GM18508 (cell line): ENCODE data around the gene MAP7D2.

Experiments
- ATAC-seq: cut with Tn5 transposase; IDR thresholded peaks from one replicate; pipeline ENCODE4 v1.9.1; 2021; ENCODE audit warnings: moderate number of reproducible peaks; ENCODE audit not compliant: insufficient read depth, unreplicated experiment

The MAP7D2 gene

DNA sequence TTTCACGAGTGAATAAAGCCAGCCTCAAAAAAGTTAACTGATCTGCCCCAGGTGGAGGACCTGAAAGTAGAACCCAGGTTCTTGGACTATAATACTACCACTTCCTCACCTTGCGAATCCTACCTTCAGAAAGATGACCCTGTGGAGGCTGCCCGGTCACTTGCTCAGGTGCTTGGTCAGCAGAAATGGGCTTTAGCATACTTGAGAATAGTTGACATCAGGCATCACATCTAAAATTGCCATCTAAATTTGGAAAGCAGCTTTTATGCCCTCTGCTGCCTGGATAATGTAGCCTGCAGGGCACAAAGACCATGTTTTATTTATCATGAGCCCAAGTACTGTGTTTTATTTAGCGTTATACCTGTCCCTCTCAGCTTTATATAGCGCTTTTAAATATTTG, 128.9 kb downstream of the MAP7D2 start:
- ATAC-seq = no peak

GRCh38 chrX:19986531-19986930, 130.2 kb downstream of the MAP7D2 start:
- no peak for ATAC-seq

DNA sequence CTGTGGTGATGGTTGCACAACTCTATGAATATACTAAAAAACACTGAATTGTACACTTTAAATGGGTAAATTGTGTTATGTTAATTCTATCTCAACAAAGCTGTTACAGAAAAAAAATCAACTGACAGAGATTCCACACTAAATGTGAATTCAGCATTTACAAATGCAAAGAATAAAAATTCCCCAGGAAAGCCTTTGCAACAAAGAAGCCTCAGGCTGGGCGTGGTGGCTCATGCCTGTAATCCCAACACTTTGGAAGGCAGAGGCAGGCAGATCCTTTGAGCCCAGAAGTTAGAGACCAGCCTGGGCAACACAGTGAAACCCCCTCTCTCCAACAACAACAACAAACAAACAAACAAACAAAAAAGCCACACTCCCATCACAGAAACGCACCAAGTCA, 134.8 kb downstream of the MAP7D2 start:
- no peak for ATAC-seq

DNA sequence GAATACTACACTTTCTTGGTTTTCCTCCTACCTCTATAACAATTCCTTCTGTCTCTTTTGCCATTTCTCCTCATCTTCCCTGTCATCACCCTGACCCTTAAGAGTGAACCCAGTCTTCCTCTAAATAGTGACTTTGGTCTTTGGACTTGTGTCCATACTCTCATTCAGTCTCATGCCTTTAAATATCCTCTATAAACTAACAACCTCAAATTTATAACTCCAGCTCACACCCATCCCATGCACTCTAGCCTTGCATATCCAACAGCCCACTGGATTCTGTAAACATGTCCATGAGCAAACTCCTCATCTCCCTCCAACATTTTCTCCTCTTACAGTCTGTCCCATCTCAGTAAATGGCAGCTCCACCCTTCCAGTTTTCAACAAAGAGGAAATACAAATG, 140.9 kb downstream of the MAP7D2 start:
- no peak for ATAC-seq

- no peak for ATAC-seq
These were observed 143.7 kb downstream of the MAP7D2 start for GRCh38 chrX:19972984-19973383.

DNA sequence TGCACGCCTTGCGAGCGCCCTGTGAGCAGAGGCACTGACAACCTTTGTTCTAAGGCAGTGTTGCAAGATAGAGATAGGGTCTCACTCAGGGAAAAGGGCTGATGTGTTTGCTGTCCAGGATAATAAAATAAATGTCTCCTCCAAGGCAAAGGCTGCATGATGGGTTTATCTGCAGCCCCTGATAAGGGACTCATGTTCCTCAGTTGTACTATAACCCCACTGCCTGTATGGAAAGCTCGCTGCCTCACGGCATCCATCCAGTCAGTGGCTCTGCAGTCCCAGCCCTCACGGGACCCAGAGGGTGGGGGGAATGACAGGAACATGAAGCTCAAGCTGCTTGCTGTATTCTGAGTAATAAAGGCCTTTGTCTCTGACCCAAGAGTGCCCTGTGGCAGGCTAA, 148.4 kb downstream of the MAP7D2 start:
- ATAC-seq = no peak

GRCh38 chrX:19966056-19966455, 150.7 kb downstream of the MAP7D2 start:
- ATAC-seq = no peak

DNA sequence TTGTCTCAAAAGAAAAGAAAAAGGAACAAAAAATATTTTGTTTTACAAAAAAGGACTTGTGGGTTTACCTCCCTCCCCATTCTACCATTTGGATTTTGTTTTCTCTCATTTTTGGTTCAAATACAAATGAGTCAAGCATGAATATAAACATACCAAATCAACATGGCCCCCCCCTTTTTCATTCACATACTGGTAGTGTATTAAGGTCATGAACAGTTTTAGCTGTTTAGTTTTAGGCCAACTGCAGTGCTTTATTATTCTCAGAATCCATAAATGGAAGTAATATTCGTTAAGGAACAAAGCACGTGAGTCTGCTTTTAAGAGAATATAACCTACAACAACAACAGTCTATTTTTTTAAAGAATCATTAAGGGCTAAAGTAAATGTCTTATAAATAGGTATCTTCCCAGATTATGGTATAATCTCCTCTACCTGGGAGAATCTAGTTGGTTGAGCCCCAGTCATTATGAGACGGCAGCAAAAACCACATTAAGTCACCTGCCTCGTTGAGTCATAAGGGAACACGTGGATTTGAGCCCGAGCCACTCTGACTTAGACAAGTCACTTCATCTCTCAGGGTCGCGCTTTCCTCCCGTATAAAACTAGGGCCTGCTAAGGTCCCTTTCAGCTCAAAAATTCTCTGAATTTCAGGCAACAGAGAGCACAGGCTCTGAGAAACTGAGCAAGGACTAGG, 152.5 kb downstream of the MAP7D2 start:
- ATAC-seq = peak; percentile 68

- no peak for ATAC-seq
These were observed 155.8 kb downstream of the MAP7D2 start for GRCh38 chrX:19960913-19961312.

- ATAC-seq = no peak
These were observed 157.9 kb downstream of the MAP7D2 start for GRCh38 chrX:19958552-19959486.

- no peak for ATAC-seq
These were observed 159.8 kb downstream of the MAP7D2 start for GRCh38 chrX:19956923-19957322.
